Ishikawa (cell line): ENCODE results near the gene JOSD2.

Experiments used
- CEBPB ChIP-seq: IDR thresholded peaks from 2 replicates; pipeline ENCODE4 v1.6.1; 2012
- CREB1 ChIP-seq: IDR thresholded peaks from 2 replicates; pipeline ENCODE4 v1.6.1; 2012; ENCODE audit warnings: low read depth
- EGR1 ChIP-seq: IDR thresholded peaks from 2 replicates; pipeline ENCODE4 v1.6.1; 2012
- EP300 ChIP-seq: IDR thresholded peaks from 2 replicates; pipeline ENCODE4 v1.6.1; 2012; ENCODE audit warnings: borderline replicate concordance
- NFIC ChIP-seq: IDR thresholded peaks from 2 replicates; pipeline ENCODE4 v1.6.1; 2012
- RAD21 ChIP-seq: IDR thresholded peaks from 2 replicates; pipeline ENCODE4 v1.6.1; 2012; ENCODE audit warnings: low read depth
- TAF1 ChIP-seq: IDR thresholded peaks from 2 replicates; pipeline ENCODE4 v1.6.1; 2012; ENCODE audit warnings: low read depth, mild to moderate bottlenecking
- TCF12 ChIP-seq: IDR thresholded peaks from 2 replicates; pipeline ENCODE4 v1.6.1; 2012; ENCODE audit warnings: low read depth
- TEAD4 ChIP-seq: IDR thresholded peaks from 2 replicates; pipeline ENCODE4 v1.6.1; 2012
- YY1 ChIP-seq: IDR thresholded peaks from 2 replicates; pipeline ENCODE4 v1.6.1; 2012; ENCODE audit warnings: low read depth
- ZBTB7A ChIP-seq: IDR thresholded peaks from 2 replicates; pipeline ENCODE4 v1.6.1; 2012; ENCODE audit warnings: low read depth
- TF ChIP-seq, protein P1 (sequence below): IDR thresholded peaks from 2 replicates; pipeline ENCODE4 v1.6.1; 2012
- TF ChIP-seq, protein P2 (sequence below): IDR thresholded peaks from 2 replicates; pipeline ENCODE4 v1.6.1; 2012; ENCODE audit warnings: low read depth, mild to moderate bottlenecking
- TF ChIP-seq, protein P3 (sequence below): IDR thresholded peaks from 2 replicates; pipeline ENCODE4 v1.6.1; 2012

- TF ChIP-seq EP300: no peak
- no peak for TF ChIP-seq EGR1
- TF ChIP-seq, protein P1, sequence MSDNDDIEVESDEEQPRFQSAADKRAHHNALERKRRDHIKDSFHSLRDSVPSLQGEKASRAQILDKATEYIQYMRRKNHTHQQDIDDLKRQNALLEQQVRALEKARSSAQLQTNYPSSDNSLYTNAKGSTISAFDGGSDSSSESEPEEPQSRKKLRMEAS: no peak
- TF ChIP-seq YY1: no peak
- no peak for TF ChIP-seq CEBPB
- TF ChIP-seq, protein P2, sequence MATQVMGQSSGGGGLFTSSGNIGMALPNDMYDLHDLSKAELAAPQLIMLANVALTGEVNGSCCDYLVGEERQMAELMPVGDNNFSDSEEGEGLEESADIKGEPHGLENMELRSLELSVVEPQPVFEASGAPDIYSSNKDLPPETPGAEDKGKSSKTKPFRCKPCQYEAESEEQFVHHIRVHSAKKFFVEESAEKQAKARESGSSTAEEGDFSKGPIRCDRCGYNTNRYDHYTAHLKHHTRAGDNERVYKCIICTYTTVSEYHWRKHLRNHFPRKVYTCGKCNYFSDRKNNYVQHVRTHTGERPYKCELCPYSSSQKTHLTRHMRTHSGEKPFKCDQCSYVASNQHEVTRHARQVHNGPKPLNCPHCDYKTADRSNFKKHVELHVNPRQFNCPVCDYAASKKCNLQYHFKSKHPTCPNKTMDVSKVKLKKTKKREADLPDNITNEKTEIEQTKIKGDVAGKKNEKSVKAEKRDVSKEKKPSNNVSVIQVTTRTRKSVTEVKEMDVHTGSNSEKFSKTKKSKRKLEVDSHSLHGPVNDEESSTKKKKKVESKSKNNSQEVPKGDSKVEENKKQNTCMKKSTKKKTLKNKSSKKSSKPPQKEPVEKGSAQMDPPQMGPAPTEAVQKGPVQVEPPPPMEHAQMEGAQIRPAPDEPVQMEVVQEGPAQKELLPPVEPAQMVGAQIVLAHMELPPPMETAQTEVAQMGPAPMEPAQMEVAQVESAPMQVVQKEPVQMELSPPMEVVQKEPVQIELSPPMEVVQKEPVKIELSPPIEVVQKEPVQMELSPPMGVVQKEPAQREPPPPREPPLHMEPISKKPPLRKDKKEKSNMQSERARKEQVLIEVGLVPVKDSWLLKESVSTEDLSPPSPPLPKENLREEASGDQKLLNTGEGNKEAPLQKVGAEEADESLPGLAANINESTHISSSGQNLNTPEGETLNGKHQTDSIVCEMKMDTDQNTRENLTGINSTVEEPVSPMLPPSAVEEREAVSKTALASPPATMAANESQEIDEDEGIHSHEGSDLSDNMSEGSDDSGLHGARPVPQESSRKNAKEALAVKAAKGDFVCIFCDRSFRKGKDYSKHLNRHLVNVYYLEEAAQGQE: no peak
- no peak for TF ChIP-seq TEAD4
- TF ChIP-seq TAF1: no peak
- TF ChIP-seq RAD21: no peak
- TF ChIP-seq TCF12: no peak
- no peak for TF ChIP-seq NFIC
- TF ChIP-seq CREB1: no peak
- TF ChIP-seq ZBTB7A: no peak
- TF ChIP-seq, protein P3, sequence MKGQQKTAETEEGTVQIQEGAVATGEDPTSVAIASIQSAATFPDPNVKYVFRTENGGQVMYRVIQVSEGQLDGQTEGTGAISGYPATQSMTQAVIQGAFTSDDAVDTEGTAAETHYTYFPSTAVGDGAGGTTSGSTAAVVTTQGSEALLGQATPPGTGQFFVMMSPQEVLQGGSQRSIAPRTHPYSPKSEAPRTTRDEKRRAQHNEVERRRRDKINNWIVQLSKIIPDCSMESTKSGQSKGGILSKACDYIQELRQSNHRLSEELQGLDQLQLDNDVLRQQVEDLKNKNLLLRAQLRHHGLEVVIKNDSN: no peak
These were observed 31.2 kb downstream of the JOSD2 start for GRCh38 chr19:50479761-50480251.
